ENCODE measurements around the gene PTPRK.

- TF ChIP-seq CTCF (conservative IDR thresholded peaks at IDR 0.05) = no peak
- no peak for TF ChIP-seq EZH2 (IDR thresholded peaks at IDR 0.05; ENCODE audit: low read depth)
Observed at GRCh38 chr6:128437685-128438084, 82.7 kb downstream of the PTPRK start.
